Ishikawa (cell line): ENCODE results near the gene LRTM1.

Experiments
- CEBPB ChIP-seq: IDR thresholded peaks from 2 replicates; pipeline ENCODE4 v1.6.1; 2012
- CREB1 ChIP-seq: IDR thresholded peaks from 2 replicates; pipeline ENCODE4 v1.6.1; 2012; ENCODE audit warnings: low read depth
- EGR1 ChIP-seq: IDR thresholded peaks from 2 replicates; pipeline ENCODE4 v1.6.1; 2012
- EP300 ChIP-seq: IDR thresholded peaks from 2 replicates; pipeline ENCODE4 v1.6.1; 2012; ENCODE audit warnings: borderline replicate concordance
- FOXM1 ChIP-seq: IDR thresholded peaks from 2 replicates; pipeline ENCODE4 v1.6.1; 2012; ENCODE audit warnings: low read depth, borderline replicate concordance
- MAX ChIP-seq: IDR thresholded peaks from 2 replicates; pipeline ENCODE4 v1.6.1; 2012
- NFIC ChIP-seq: IDR thresholded peaks from 2 replicates; pipeline ENCODE4 v1.6.1; 2012
- RAD21 ChIP-seq: IDR thresholded peaks from 2 replicates; pipeline ENCODE4 v1.6.1; 2012; ENCODE audit warnings: low read depth
- REST ChIP-seq: IDR thresholded peaks from 2 replicates; pipeline ENCODE4 v1.6.1; 2012; ENCODE audit warnings: low read depth, mild to moderate bottlenecking
- TAF1 ChIP-seq: IDR thresholded peaks from 2 replicates; pipeline ENCODE4 v1.6.1; 2012; ENCODE audit warnings: low read depth, mild to moderate bottlenecking
- TCF12 ChIP-seq: IDR thresholded peaks from 2 replicates; pipeline ENCODE4 v1.6.1; 2012; ENCODE audit warnings: low read depth
- TEAD4 ChIP-seq: IDR thresholded peaks from 2 replicates; pipeline ENCODE4 v1.6.1; 2012
- USF1 ChIP-seq: IDR thresholded peaks from 2 replicates; pipeline ENCODE4 v1.6.1; 2012
- YY1 ChIP-seq: IDR thresholded peaks from 2 replicates; pipeline ENCODE4 v1.6.1; 2012; ENCODE audit warnings: low read depth
- ZBTB7A ChIP-seq: IDR thresholded peaks from 2 replicates; pipeline ENCODE4 v1.6.1; 2012; ENCODE audit warnings: low read depth

Gene LRTM1

GRCh38 chr3:54928046-54928770 lies at the start of gene LRTM1:
TSS of gene LRTM1 (minus strand) at chr3:54928059. CDS start at chr3:54927911, 148 bp downstream.
- TF ChIP-seq TEAD4 (no peak), NFIC (no peak), FOXM1 (no peak), EGR1 (no peak), USF1 (no peak), CEBPB (no peak), EP300 (no peak), MAX (no peak), ZBTB7A (no peak), TAF1 (no peak), YY1 (no peak), TCF12 (no peak), CREB1 (no peak), RAD21 (no peak), REST (no peak)

- TF ChIP-seq YY1: no peak
- no peak for TF ChIP-seq NFIC
- no peak for TF ChIP-seq MAX
- no peak for TF ChIP-seq EP300
- TF ChIP-seq CREB1: no peak
- TF ChIP-seq EGR1: no peak
- TF ChIP-seq RAD21: no peak
- TF ChIP-seq USF1: no peak
- TF ChIP-seq TEAD4: no peak
- TF ChIP-seq ZBTB7A: no peak
- TF ChIP-seq CEBPB: no peak
- no peak for TF ChIP-seq REST
- no peak for TF ChIP-seq FOXM1
- TF ChIP-seq TAF1: no peak
- no peak for TF ChIP-seq TCF12
Measured at GRCh38 chr3:54977439-54977838, 49.6 kb upstream of the LRTM1 start.

- TF ChIP-seq EGR1: no peak
- TF ChIP-seq MAX: no peak
- TF ChIP-seq TEAD4: no peak
- no peak for TF ChIP-seq YY1
- no peak for TF ChIP-seq NFIC
- no peak for TF ChIP-seq ZBTB7A
- no peak for TF ChIP-seq EP300
- TF ChIP-seq TCF12: no peak
- no peak for TF ChIP-seq CREB1
- no peak for TF ChIP-seq CEBPB
- no peak for TF ChIP-seq FOXM1
- no peak for TF ChIP-seq USF1
- TF ChIP-seq RAD21: no peak
- TF ChIP-seq TAF1: no peak
Measured at GRCh38 chr3:54970895-54971294, 43.0 kb upstream of the LRTM1 start.

- TF ChIP-seq RAD21 (no peak), EGR1 (no peak), NFIC (no peak), CREB1 (no peak), TCF12 (no peak)
Measured at GRCh38 chr3:54969652-54970051, 41.8 kb upstream of the LRTM1 start.
